Stomach (tissue), 19 donors: Measurements from ENCODE around the gene ORC5. TPM values are rescaled to one million over a fixed set of nuclear protein-coding genes. Genes with fewer than 3 reads are reported as not detected.

Source experiments
- DNase-seq, 2 donors: peaks; one replicate each; pipeline versions ENCODE4 v3.0.0 to v3.0.0-alpha.2; 2013 to 2019
- H3K27ac ChIP-seq, 5 donors: fragments of 200-600 bp in 4 of 5; sonication (generic) in 4 of 5; one replicate each; pipeline ENCODE4 v1.5.1; 2013 to 2019; ENCODE audit warnings: mild to moderate bottlenecking in 1 of 5, moderate library complexity in 1 of 5
- H3K27me3 ChIP-seq, 3 donors: fragments of 200-600 bp; sonication (generic); one replicate each; pipeline ENCODE4 v1.5.1; 2017 to 2019; ENCODE audit warnings: mixed run types in 1 of 3
- H3K36me3 ChIP-seq, 4 donors: fragments of 200-600 bp; sonication (generic); 1 replicate in 3 of 4; 2 replicates in 1 of 4; pipeline ENCODE4 v1.5.1; 2016 to 2019
- H3K4me1 ChIP-seq, 4 donors: fragments of 200-600 bp; sonication (generic); one replicate each; pipeline ENCODE4 v1.5.1; 2016 to 2019
- H3K4me3 ChIP-seq, 4 donors: fragments of 200-600 bp; sonication (generic) in 3 of 4; one replicate each; pipeline ENCODE4 v1.5.1; 2016 to 2019; ENCODE audit warnings: mild to moderate bottlenecking in 1 of 4
- H3K9me3 ChIP-seq, 4 donors: fragments of 200-600 bp; sonication (generic); one replicate each; pipeline ENCODE4 v1.5.1; 2016 to 2019
- EP300 ChIP-seq: sonication (generic); formaldehyde crosslinking; IDR thresholded peaks from one replicate; pipeline ENCODE4 v1.6.1; 2017; ENCODE audit warnings: antibody characterized with exemption
- POLR2A ChIP-seq, 4 donors: fragments of 450-650 bp; IDR thresholded peaks; one replicate each; pipeline ENCODE4 v1.6.1; 2016; ENCODE audit warnings: antibody characterized with exemption in 4 of 4, control low read depth in 2 of 4, mild to moderate bottlenecking in 1 of 4, moderate library complexity in 1 of 4
- POLR2AphosphoS5 ChIP-seq, 3 donors: sonication (generic); formaldehyde crosslinking; IDR thresholded peaks; one replicate each; pipeline ENCODE4 v1.6.1; 2016; ENCODE audit warnings: antibody characterized with exemption in 3 of 3
- WGBS, 5 donors: extraction: QIAGEN DNeasy Blood & Tissue Kit in 3 of 5; methylation state at CpG; one replicate each; pipeline versions ENCODE4 v1.1.5 to v1.1.7; 2013 to 2018; 5-methylcytosine and 5-hydroxymethylcytosine counted together
- intact Hi-C: fragments of 100-400 bp; cut with DNase I; formaldehyde crosslinking; loops from one replicate; pipeline ENCODE4 v1.15.1; 2023; ENCODE audit warnings: low total_unique reads
- long read RNA-seq, 10 donors: transcript quantifications; one replicate each; lab custom pipeline, GENCODE V29; 2026
- polyA plus RNA-seq, 3 donors: library from polyadenylated mRNA; stranded (reverse); fragments of 200-250 nt; gene quantifications; one replicate each; pipeline ENCODE4 v1.2.3, GENCODE V29; 2013
- total RNA-seq, 5 donors: library from RNA; depleted of rRNA; stranded (reverse); fragments of >200 nt; gene quantifications; one replicate each; pipeline versions ENCODE4 v1.1.0 to v1.2.3, GENCODE V29; 2014 to 2016
- TF ChIP-seq, protein P1 (sequence below), 7 experiments: fragments of 450-650 bp in 4 of 7; fragments of 200-600 bp in 3 of 7; sonication (generic) in 3 of 7; IDR thresholded peaks; one replicate each; pipeline ENCODE4 v1.5.1; 2016 to 2019; ENCODE audit warnings: antibody characterized with exemption in 7 of 7, control low read depth in 2 of 7, mild to moderate bottlenecking in 1 of 7
- donor health status: healthy with polysubstance abuse.
- donor health status: Bipolar disorder and iron deficiency.
- donor health status: healthy.

Gene ORC5
- 10 to 100 TPM in 4 of 5 donors, 1 to 10 TPM in 1; 2.3 to 29.9 (median 18.1) TPM for total RNA-seq
- 10 to 100 TPM in 1 of 3 donors, 1 to 10 TPM in 2; 6.7 to 12.1 (median 9.1) TPM for polyA plus RNA-seq
- long read RNA-seq, donor 1, partial matches to known transcripts = 0 of 1 reads
- long read RNA-seq, donor 1, other reads (novel, unspliced or antisense) = 0 of 1 reads
- long read RNA-seq, donor 2, partial matches to known transcripts = 0 of 2 reads
- long read RNA-seq, donor 2, other reads (novel, unspliced or antisense) = 0 of 2 reads
- long read RNA-seq, donor 3, partial matches to known transcripts = 0 of 2 reads
- long read RNA-seq, donor 3, other reads (novel, unspliced or antisense) = 0 of 2 reads
- long read RNA-seq, donor 4, partial matches to known transcripts = 0 of 1 reads
- long read RNA-seq, donor 4, other reads (novel, unspliced or antisense) = 0 of 1 reads
- long read RNA-seq, donor 5, transcript ORC5-201 (14 exons, 1,958 nt) = major isoform, 6 of 6 reads
- long read RNA-seq, donor 5, partial matches to known transcripts = 0 of 6 reads
- long read RNA-seq, donor 5, other reads (novel, unspliced or antisense) = 0 of 6 reads
- long read RNA-seq, donor 6, transcript ORC5-201 (14 exons, 1,958 nt) = major isoform, 6 of 6 reads
- long read RNA-seq, donor 6, partial matches to known transcripts = 0 of 6 reads
- long read RNA-seq, donor 6, other reads (novel, unspliced or antisense) = 0 of 6 reads
- long read RNA-seq, donor 7, partial matches to known transcripts = 0 of 5 reads
- long read RNA-seq, donor 7, other reads (novel, unspliced or antisense) = 0 of 5 reads
- long read RNA-seq, donor 8, transcript ORC5-201 (14 exons, 1,958 nt) = major isoform, 5 of 12 reads
- long read RNA-seq, donor 8, partial matches to known transcripts = 6 of 12 reads
- long read RNA-seq, donor 8, other reads (novel, unspliced or antisense) = 0 of 12 reads
- long read RNA-seq, donor 9, transcript ORC5-201 (14 exons, 1,958 nt) = major isoform, 5 of 5 reads
- long read RNA-seq, donor 9, partial matches to known transcripts = 0 of 5 reads
- long read RNA-seq, donor 9, other reads (novel, unspliced or antisense) = 0 of 5 reads
- long read RNA-seq, donor 10, partial matches to known transcripts = 0 of 1 reads
- long read RNA-seq, donor 10, other reads (novel, unspliced or antisense) = 0 of 1 reads

DNA sequence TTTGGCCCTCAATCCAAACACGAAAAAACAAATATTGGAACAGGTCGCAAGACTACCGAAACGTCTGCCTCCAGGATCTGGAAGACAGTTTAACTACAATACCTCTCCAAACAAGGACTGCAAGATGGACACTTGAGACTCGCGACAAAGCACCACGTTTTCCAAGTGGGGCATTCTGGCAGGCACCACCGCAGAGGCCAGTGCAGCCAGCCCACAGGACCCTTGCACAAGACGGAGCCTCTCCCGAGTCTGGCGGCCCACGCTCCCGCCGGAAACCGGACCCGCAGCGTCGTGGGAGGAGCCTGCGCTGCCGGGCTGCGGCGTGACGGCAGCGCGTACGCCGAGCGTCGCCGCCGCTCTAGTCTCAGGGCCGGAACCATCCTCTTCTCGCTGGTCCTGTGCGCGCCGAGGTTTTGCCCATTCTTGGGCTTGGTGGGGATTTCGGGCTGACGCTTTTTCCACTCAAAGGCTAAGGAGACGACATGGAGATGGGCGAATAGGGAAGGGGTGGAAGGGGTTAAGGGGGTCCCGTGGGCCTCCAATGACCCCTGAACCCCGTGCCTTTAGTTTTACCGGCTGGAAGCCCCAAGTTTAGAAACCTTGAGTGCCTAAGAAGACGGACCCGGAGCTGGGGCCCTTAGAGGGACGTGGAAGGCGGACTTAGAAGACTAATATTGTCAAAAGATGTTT lies at the start of gene ORC5:
TSS of gene ORC5 (minus strand) at position 283 of the 690 bp plus-strand sequence. CDS start at position 174, 109 bp downstream.
- TF ChIP-seq POLR2AphosphoS5 (IDR thresholded peaks at IDR 0.05) (peak; percentile 63 to 94 (median 83)), POLR2A (IDR thresholded peaks at IDR 0.05) (no peak)
- H3K9me3 ChIP-seq = no peaks in the 10 kb centered on the region
- peaks cover 4 to 13% (median 11%) of the 10 kb centered on the region in 4 donors for H3K36me3 ChIP-seq
- peak within 1 kb of the TSS; percentile 62 to 93 (median 82) for H3K4me3 ChIP-seq
- peak within 1 kb of the TSS; percentile 77 to 89 (median 87) for H3K27ac ChIP-seq
- H3K27me3 ChIP-seq = no peaks in the 10 kb centered on the region
- intact Hi-C loops = no loop called here
- WGBS, 5 donors = 0 to 11% (median 1%) methylated on average over 22 to 47 of the region's 47 CpGs
- H3K4me1 ChIP-seq = peaks cover 10 to 38% (median 27%) of the 10 kb centered on the region in 4 donors
- DNase-seq = peak; percentile 73 to 96

DNA sequence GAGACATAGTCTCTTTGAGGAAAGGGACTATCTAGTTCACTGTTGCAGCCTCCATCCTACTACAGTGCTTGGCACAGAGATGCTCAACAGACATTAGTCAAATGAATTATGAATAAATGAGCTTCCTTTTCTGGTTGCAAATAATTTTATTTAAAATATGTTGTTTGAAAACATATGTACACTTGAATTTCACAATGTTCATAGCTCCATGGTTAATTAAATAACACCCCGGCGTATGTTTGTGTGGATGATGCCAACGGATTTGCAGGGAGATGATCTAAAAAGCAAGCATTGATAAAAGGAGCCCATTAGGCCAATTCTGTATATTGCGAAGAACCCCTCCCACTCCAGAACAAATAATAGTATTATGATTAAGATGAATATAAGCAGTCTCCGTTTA lies 47.8 kb upstream of the ORC5 start:
- intact Hi-C loops = no loop called here
- Histone ChIP-seq H3K4me3 (no peak overlapping the region), H3K4me1 (no peaks in the 10 kb centered on the region), H3K9me3 (no peaks in the 10 kb centered on the region), H3K27me3 (no peaks in the 10 kb centered on the region), H3K27ac (no peak overlapping the region), H3K36me3 (no peaks in the 10 kb centered on the region)
- no peak for DNase-seq
- WGBS, 5 donors = 36 to 55% (median 48%) methylated on average over 5 of the region's 5 CpGs
- TF ChIP-seq POLR2AphosphoS5 (IDR thresholded peaks at IDR 0.05) = no peak
- TF ChIP-seq, protein P1, sequence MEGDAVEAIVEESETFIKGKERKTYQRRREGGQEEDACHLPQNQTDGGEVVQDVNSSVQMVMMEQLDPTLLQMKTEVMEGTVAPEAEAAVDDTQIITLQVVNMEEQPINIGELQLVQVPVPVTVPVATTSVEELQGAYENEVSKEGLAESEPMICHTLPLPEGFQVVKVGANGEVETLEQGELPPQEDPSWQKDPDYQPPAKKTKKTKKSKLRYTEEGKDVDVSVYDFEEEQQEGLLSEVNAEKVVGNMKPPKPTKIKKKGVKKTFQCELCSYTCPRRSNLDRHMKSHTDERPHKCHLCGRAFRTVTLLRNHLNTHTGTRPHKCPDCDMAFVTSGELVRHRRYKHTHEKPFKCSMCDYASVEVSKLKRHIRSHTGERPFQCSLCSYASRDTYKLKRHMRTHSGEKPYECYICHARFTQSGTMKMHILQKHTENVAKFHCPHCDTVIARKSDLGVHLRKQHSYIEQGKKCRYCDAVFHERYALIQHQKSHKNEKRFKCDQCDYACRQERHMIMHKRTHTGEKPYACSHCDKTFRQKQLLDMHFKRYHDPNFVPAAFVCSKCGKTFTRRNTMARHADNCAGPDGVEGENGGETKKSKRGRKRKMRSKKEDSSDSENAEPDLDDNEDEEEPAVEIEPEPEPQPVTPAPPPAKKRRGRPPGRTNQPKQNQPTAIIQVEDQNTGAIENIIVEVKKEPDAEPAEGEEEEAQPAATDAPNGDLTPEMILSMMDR (IDR thresholded peaks at IDR 0.05) = no peak
- TF ChIP-seq EP300 = no peak
- no peak for TF ChIP-seq POLR2A (IDR thresholded peaks at IDR 0.05)

DNA sequence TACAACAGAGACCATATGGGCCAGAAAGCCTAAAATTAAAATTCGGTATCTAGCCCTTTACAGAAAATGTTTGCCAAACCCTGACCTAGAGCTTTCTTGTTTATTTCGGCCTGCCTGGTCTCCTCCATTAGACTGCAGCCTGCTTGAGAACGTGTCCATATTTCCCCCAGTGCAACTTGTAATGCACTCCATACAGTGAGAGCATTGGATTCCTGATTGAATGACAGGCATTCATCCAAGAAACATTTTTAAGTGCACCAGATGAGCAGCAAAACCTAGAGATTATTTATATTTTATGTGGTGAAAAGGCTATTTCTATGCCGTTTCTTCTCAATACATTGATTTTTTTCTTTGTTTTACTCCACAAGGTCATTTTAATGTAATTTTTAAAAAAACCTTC lies 47.4 kb upstream of the ORC5 start:
- 74 to 83% (median 75%) methylated on average over 4 of the region's 4 CpGs for WGBS, 5 donors
- intact Hi-C loops = no loop called here

DNA sequence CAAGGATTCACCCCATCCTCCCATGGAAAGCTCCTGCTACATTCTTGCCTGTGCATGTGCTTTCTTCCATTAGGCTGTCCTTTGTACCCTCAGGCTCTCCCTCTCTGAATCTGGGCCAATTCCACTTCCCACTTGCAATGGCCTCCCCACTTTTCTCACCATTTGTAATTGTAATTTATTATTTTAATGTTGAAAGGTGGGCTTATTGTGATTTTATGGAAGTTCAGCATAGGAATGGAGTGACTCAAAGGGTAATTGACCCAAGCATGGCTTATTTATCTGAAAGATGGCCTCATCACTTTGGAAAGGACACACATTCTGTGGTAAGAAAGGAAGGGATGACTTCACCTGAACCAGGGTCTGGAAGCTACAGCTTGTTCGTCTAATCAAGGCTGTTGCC lies 46.9 kb upstream of the ORC5 start:
- no peak for DNase-seq
- intact Hi-C loops = no loop called here
- no peaks in the 10 kb centered on the region for H3K27me3 ChIP-seq
- no peak overlapping the region for H3K4me3 ChIP-seq
- H3K4me1 ChIP-seq = no peaks in the 10 kb centered on the region
- no peaks in the 10 kb centered on the region for H3K9me3 ChIP-seq
- WGBS, 5 donors = 71 to 79% (median 76%) methylated on average over 1 of the region's 1 CpG
- no peak overlapping the region for H3K27ac ChIP-seq
- TF ChIP-seq EP300 (no peak), POLR2AphosphoS5 (IDR thresholded peaks at IDR 0.05) (no peak), POLR2A (IDR thresholded peaks at IDR 0.05) (no peak)
- TF ChIP-seq, protein P1 (IDR thresholded peaks at IDR 0.05) = no peak
- H3K36me3 ChIP-seq = no peaks in the 10 kb centered on the region

More for the DNA sequence above, 47.4 kb upstream of the ORC5 start:
- no peak overlapping the region for H3K27ac ChIP-seq
- H3K9me3 ChIP-seq = no peaks in the 10 kb centered on the region
- H3K4me1 ChIP-seq = no peaks in the 10 kb centered on the region
- TF ChIP-seq POLR2A (IDR thresholded peaks at IDR 0.05) = no peak
- no peak for DNase-seq
- no peaks in the 10 kb centered on the region for H3K36me3 ChIP-seq
- H3K27me3 ChIP-seq = no peaks in the 10 kb centered on the region
- no peak overlapping the region for H3K4me3 ChIP-seq
